OCI-M2 (cell line): ENCODE results near the gene LRP2BP.
"Not testable (repeated sequence)": the region's sequence is repeated elsewhere in the genome, so short reads cannot be mapped to it uniquely, and the experiment has no call there.

Source experiments
- DNase-seq: peaks from one replicate; lab custom pipeline; 2025; ENCODE audit not compliant: unreplicated experiment; lab: John Stamatoyannopoulos, UW

Gene LRP2BP

GRCh38 chr4:185362570-185362969 lies 33.2 kb downstream of the LRP2BP start:
- not testable (repeated sequence) for DNase-seq

GRCh38 chr4:185361872-185362271 lies 33.9 kb downstream of the LRP2BP start:
- no peak for DNase-seq

GRCh38 chr4:185359767-185360446 lies 35.8 kb downstream of the LRP2BP start:
- DNase-seq: no peak

GRCh38 chr4:185358959-185359358 lies 36.8 kb downstream of the LRP2BP start:
- DNase-seq: no peak

- no peak for DNase-seq
Measured at GRCh38 chr4:185358514-185358913, 37.2 kb downstream of the LRP2BP start.

- DNase-seq: no peak
Measured at GRCh38 chr4:185357733-185358440, 37.8 kb downstream of the LRP2BP start.

- no peak for DNase-seq
Measured at GRCh38 chr4:185357211-185357610, 38.5 kb downstream of the LRP2BP start.

GRCh38 chr4:185352741-185353140 lies 43.0 kb downstream of the LRP2BP start:
- no peak for DNase-seq

- no peak for DNase-seq
Measured at GRCh38 chr4:185352202-185352601, 43.5 kb downstream of the LRP2BP start.

GRCh38 chr4:185351691-185352090 lies 44.0 kb downstream of the LRP2BP start:
- DNase-seq: no peak

GRCh38 chr4:185346975-185347601 lies 48.6 kb downstream of the LRP2BP start:
- DNase-seq: no peak

GRCh38 chr4:185344743-185345538 lies 50.8 kb downstream of the LRP2BP start:
- DNase-seq: no peak

GRCh38 chr4:185343726-185344581 lies 51.8 kb downstream of the LRP2BP start:
- DNase-seq: no peak

- no peak for DNase-seq
Measured at GRCh38 chr4:185341841-185342240, 53.9 kb downstream of the LRP2BP start.

GRCh38 chr4:185341377-185341776 lies 54.3 kb downstream of the LRP2BP start:
- DNase-seq: no peak

GRCh38 chr4:185339941-185340340 lies 55.8 kb downstream of the LRP2BP start:
- DNase-seq: no peak

- no peak for DNase-seq
Measured at GRCh38 chr4:185335579-185335978, 60.1 kb downstream of the LRP2BP start.

GRCh38 chr4:185334326-185334725 lies 61.4 kb downstream of the LRP2BP start:
- no peak for DNase-seq

- no peak for DNase-seq
Measured at GRCh38 chr4:185332575-185333464, 62.9 kb downstream of the LRP2BP start.
